HEK293 (cell line): ENCODE data around the gene SPATA31C1.

Source experiments
- CTCF ChIP-seq: fragments of 450-650 bp; formaldehyde crosslinking; IDR thresholded peaks from 2 replicates; pipeline ENCODE4 v1.5.1; 2016; ENCODE audit warnings: missing biosample characterization, missing genetic modification characterization
- PRDM6 ChIP-seq: fragments of 450-650 bp; formaldehyde crosslinking; IDR thresholded peaks from 2 replicates; pipeline ENCODE4 v1.5.1; 2017; ENCODE audit warnings: missing biosample characterization, missing genetic modification characterization
- ZNF404 ChIP-seq: fragments of 450-650 bp; formaldehyde crosslinking; IDR thresholded peaks from 2 replicates; pipeline ENCODE4 v1.5.1; 2017; ENCODE audit warnings: missing biosample characterization, missing genetic modification characterization
- ZNF792 ChIP-seq: fragments of 450-650 bp; formaldehyde crosslinking; IDR thresholded peaks from 2 replicates; pipeline ENCODE4 v1.5.1; 2016; ENCODE audit warnings: missing biosample characterization, missing genetic modification characterization

- TF ChIP-seq ZNF792 (tag by site-specific recombination) (no peak), PRDM6 (tag by site-specific recombination) (no peak), ZNF404 (no peak), CTCF (tag by site-specific recombination) (no peak)
Observed at GRCh38 chr9:87887661-87888480, 29.9 kb upstream of the SPATA31C1 start.
